ENCODE measurements around the gene RANBP17. TPM values are rescaled to one million over a fixed set of nuclear protein-coding genes. Genes with fewer than 3 reads are reported as not detected.

RANBP17 gene
- total and polyA plus RNA-seq, 7 experiments from 2014 or later = 3.0 TPM; not detected in 6

- Mint-ChIP-seq H3K4me1 (no peaks in the 10 kb centered on the region), H3K27ac (no peak overlapping the region), H3K36me3 (no peaks in the 10 kb centered on the region), H3K4me3 (no peak overlapping the region), H3K27me3 (no peaks in the 10 kb centered on the region), H3K9me3 (peaks cover 0 to 13% (median 4%) of the 10 kb centered on the region in 11 donors)
- H3K27ac ChIP-seq (ENCODE audit: low read depth, low read length) = no peak overlapping the region
- H3K4me1 ChIP-seq (ENCODE audit: control insufficient read depth in 2 of 2, insufficient read depth in 2 of 2, low read length in 2 of 2) = no peaks in the 10 kb centered on the region
- POLR2A ChIA-PET = no interaction called here
- ATAC-seq = no peak
- intact Hi-C loops (cut with micrococcal nuclease) = no loop called here
- no peaks in the 10 kb centered on the region for H3K9me3 ChIP-seq (ENCODE audit: control insufficient read depth in 2 of 3, low read length in 3 of 3)
- no peak overlapping the region for H3K4me3 ChIP-seq (ENCODE audit: low read length)
- H3K27me3 ChIP-seq (ENCODE audit: control insufficient read depth in 2 of 2, insufficient read depth in 2 of 2, low read length in 2 of 2) = no peaks in the 10 kb centered on the region
- CTCF ChIA-PET = no interaction called here
- no peak for DNase-seq
- H3K36me3 ChIP-seq (ENCODE audit: control insufficient read depth in 2 of 3, insufficient read depth in 3 of 3, low read length in 3 of 3) = no peaks in the 10 kb centered on the region
Observed at GRCh38 chr5:171080186-171080938, 218.5 kb downstream of the RANBP17 start.

GRCh38 chr5:171081319-171081718, 219.5 kb downstream of the RANBP17 start:
- H3K36me3 ChIP-seq (ENCODE audit: control insufficient read depth in 2 of 3, insufficient read depth in 3 of 3, low read length in 3 of 3) = no peaks in the 10 kb centered on the region
- H3K4me1 ChIP-seq (ENCODE audit: control insufficient read depth in 2 of 2, insufficient read depth in 2 of 2, low read length in 2 of 2) = no peaks in the 10 kb centered on the region
- no peak for DNase-seq
- Mint-ChIP-seq H3K4me1 (no peaks in the 10 kb centered on the region), H3K36me3 (no peaks in the 10 kb centered on the region), H3K9me3 (peaks cover 0 to 13% (median 4%) of the 10 kb centered on the region in 11 donors), H3K27ac (no peak overlapping the region), H3K27me3 (no peaks in the 10 kb centered on the region), H3K4me3 (no peak overlapping the region)
- H3K27me3 ChIP-seq (ENCODE audit: control insufficient read depth in 2 of 2, insufficient read depth in 2 of 2, low read length in 2 of 2) = no peaks in the 10 kb centered on the region
- no peaks in the 10 kb centered on the region for H3K9me3 ChIP-seq (ENCODE audit: control insufficient read depth in 2 of 3, low read length in 3 of 3)
- intact Hi-C loops (cut with micrococcal nuclease) = no loop called here
- H3K4me3 ChIP-seq (ENCODE audit: low read length) = no peak overlapping the region
- ATAC-seq = no peak
- no peak overlapping the region for H3K27ac ChIP-seq (ENCODE audit: low read depth, low read length)
- CTCF ChIA-PET = no interaction called here
- POLR2A ChIA-PET = no interaction called here

DNA sequence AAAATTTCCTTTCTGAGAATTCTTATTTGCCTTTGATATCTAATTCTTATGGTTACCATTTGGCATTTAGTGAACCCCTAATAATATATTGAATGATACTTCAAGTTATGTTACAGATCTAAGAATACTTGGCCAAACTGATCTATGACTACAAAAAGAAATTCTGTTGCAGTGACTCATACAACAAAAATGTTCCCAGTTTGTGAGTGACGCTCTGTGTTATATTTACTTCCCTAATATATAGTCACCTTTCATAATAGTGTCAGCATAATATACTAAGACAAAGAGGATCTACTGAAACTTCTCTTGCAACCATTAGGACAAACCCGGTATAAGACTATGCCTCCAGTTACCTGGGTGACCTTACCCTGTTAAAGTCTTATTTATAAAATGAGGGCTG, 230.4 kb downstream of the RANBP17 start:
- H3K27ac Mint-ChIP-seq = no peak overlapping the region
- no peak overlapping the region for H3K4me3 Mint-ChIP-seq
- H3K27me3 Mint-ChIP-seq = no peaks in the 10 kb centered on the region
- intact Hi-C loops (cut with micrococcal nuclease) = no loop called here
- H3K4me3 ChIP-seq (ENCODE audit: low read length) = no peak overlapping the region
- no peak for ATAC-seq
- H3K4me1 Mint-ChIP-seq = no peaks in the 10 kb centered on the region
- H3K9me3 Mint-ChIP-seq = peaks cover 0 to 18% (median 7%) of the 10 kb centered on the region in 11 donors
- H3K36me3 ChIP-seq (ENCODE audit: control insufficient read depth in 2 of 3, insufficient read depth in 3 of 3, low read length in 3 of 3) = no peaks in the 10 kb centered on the region
- POLR2A ChIA-PET = no interaction called here
- H3K36me3 Mint-ChIP-seq = no peaks in the 10 kb centered on the region
- H3K27ac ChIP-seq (ENCODE audit: low read depth, low read length) = no peak overlapping the region
- no peaks in the 10 kb centered on the region for H3K9me3 ChIP-seq (ENCODE audit: control insufficient read depth in 2 of 3, low read length in 3 of 3)
- no peaks in the 10 kb centered on the region for H3K4me1 ChIP-seq (ENCODE audit: control insufficient read depth in 2 of 2, insufficient read depth in 2 of 2, low read length in 2 of 2)
- no peaks in the 10 kb centered on the region for H3K27me3 ChIP-seq (ENCODE audit: control insufficient read depth in 2 of 2, insufficient read depth in 2 of 2, low read length in 2 of 2)
- CTCF ChIA-PET = no interaction called here
- no peak for DNase-seq

DNA sequence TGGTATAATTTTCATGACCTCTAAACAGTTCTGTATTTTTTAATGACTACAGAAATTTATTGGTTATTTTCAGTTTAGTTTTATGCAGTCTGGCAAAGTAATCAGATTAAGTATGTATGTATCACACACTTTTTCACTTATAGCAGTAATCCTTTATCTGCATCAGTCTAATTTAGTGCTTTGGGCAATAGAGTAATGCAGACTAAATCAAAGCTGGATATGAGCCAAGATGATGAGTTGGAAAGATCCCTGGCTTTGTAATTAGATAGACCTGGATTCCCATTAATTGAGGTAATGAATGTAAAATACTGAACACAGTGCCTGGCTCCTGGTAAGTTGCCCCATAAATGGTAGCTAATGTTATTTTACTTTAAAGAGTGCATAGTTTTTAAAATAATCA, 231.8 kb downstream of the RANBP17 start:
- Mint-ChIP-seq H3K27ac (no peak overlapping the region), H3K4me1 (no peaks in the 10 kb centered on the region), H3K27me3 (no peaks in the 10 kb centered on the region), H3K4me3 (no peak overlapping the region), H3K36me3 (no peaks in the 10 kb centered on the region), H3K9me3 (peaks cover 2 to 18% (median 6%) of the 10 kb centered on the region in 11 donors)
- ChIA-PET CTCF (no interaction called here), POLR2A (no interaction called here)
- no peak for ATAC-seq
- H3K36me3 ChIP-seq (ENCODE audit: control insufficient read depth in 2 of 3, insufficient read depth in 3 of 3, low read length in 3 of 3) = no peaks in the 10 kb centered on the region
- no peak overlapping the region for H3K4me3 ChIP-seq (ENCODE audit: low read length)
- H3K4me1 ChIP-seq (ENCODE audit: control insufficient read depth in 2 of 2, insufficient read depth in 2 of 2, low read length in 2 of 2) = no peaks in the 10 kb centered on the region
- H3K9me3 ChIP-seq (ENCODE audit: control insufficient read depth in 2 of 3, low read length in 3 of 3) = no peaks in the 10 kb centered on the region
- intact Hi-C loops (cut with micrococcal nuclease) = no loop called here
- no peaks in the 10 kb centered on the region for H3K27me3 ChIP-seq (ENCODE audit: control insufficient read depth in 2 of 2, insufficient read depth in 2 of 2, low read length in 2 of 2)
- DNase-seq = no peak
- no peak overlapping the region for H3K27ac ChIP-seq (ENCODE audit: low read depth, low read length)

GRCh38 chr5:171094356-171094755, 232.5 kb downstream of the RANBP17 start:
- Histone ChIP-seq H3K27me3 (ENCODE audit: control insufficient read depth in 2 of 2, insufficient read depth in 2 of 2, low read length in 2 of 2) (no peaks in the 10 kb centered on the region), H3K4me1 (ENCODE audit: control insufficient read depth in 2 of 2, insufficient read depth in 2 of 2, low read length in 2 of 2) (no peaks in the 10 kb centered on the region), H3K36me3 (ENCODE audit: control insufficient read depth in 2 of 3, insufficient read depth in 3 of 3, low read length in 3 of 3) (no peaks in the 10 kb centered on the region), H3K4me3 (ENCODE audit: low read length) (no peak overlapping the region), H3K9me3 (ENCODE audit: control insufficient read depth in 2 of 3, low read length in 3 of 3) (no peaks in the 10 kb centered on the region), H3K27ac (ENCODE audit: low read depth, low read length) (no peak overlapping the region)
- no peaks in the 10 kb centered on the region for H3K27me3 Mint-ChIP-seq
- DNase-seq (no peak), ATAC-seq (no peak)
- H3K4me1 Mint-ChIP-seq = no peaks in the 10 kb centered on the region
- peaks cover 2 to 18% (median 6%) of the 10 kb centered on the region in 11 donors for H3K9me3 Mint-ChIP-seq
- ChIA-PET CTCF (no interaction called here), POLR2A (no interaction called here)
- intact Hi-C loops (cut with micrococcal nuclease) = no loop called here
- no peak overlapping the region for H3K27ac Mint-ChIP-seq
- H3K4me3 Mint-ChIP-seq = no peak overlapping the region
- no peaks in the 10 kb centered on the region for H3K36me3 Mint-ChIP-seq

DNA sequence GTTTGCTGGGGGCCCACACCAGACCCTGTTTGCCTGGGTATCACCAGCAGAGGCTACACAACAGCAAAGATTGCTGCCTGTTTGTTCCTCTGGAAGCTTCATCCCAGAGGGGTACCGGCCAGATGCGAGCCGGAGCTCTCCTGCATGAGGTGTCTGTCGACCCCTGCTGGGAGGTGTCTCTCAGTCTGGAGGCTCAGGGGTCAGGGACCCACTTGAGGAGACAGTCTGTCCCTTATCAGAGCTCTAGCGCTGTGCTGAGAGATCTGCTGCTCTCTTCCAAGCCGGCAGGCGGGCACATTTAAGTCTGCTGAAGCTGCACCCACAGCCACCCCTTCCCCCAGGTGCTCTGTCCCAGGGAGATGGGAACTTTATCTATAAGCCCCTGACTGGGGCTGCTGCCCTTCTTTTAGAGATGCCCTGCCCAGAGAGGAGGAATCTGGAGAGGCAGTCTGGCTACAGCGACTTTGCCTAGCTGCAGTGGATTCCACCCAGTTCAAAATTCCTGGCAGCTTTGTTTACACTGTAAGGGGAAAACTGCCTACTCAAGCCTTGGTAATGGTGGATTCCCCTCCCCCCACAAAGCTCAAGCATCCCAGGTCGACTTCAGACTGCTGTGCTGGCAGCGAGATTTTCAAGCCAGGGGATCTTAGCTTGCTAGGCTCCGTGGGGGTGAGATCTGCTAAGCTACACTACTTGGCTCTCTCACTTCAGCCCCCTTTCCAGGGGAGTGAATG, 241.2 kb downstream of the RANBP17 start:
- Mint-ChIP-seq H3K4me1 (no peaks in the 10 kb centered on the region), H3K4me3 (no peak overlapping the region), H3K36me3 (no peaks in the 10 kb centered on the region), H3K27me3 (peaks cover 0 to 6% (median 0%) of the 10 kb centered on the region in 5 donors), H3K9me3 (peaks cover 0 to 16% (median 5%) of the 10 kb centered on the region in 11 donors), H3K27ac (no peak overlapping the region)
- H3K4me1 ChIP-seq (ENCODE audit: control insufficient read depth in 2 of 2, insufficient read depth in 2 of 2, low read length in 2 of 2) = no peaks in the 10 kb centered on the region
- H3K27me3 ChIP-seq (ENCODE audit: control insufficient read depth in 2 of 2, insufficient read depth in 2 of 2, low read length in 2 of 2) = no peaks in the 10 kb centered on the region
- POLR2A ChIA-PET = no interaction called here
- H3K4me3 ChIP-seq (ENCODE audit: low read length) = no peak overlapping the region
- intact Hi-C loops (cut with micrococcal nuclease) = no loop called here
- no peaks in the 10 kb centered on the region for H3K36me3 ChIP-seq (ENCODE audit: control insufficient read depth in 2 of 3, insufficient read depth in 3 of 3, low read length in 3 of 3)
- CTCF ChIA-PET = no interaction called here
- no peak for DNase-seq
- no peak for ATAC-seq
- H3K27ac ChIP-seq (ENCODE audit: low read depth, low read length) = no peak overlapping the region
- no peaks in the 10 kb centered on the region for H3K9me3 ChIP-seq (ENCODE audit: control insufficient read depth in 2 of 3, low read length in 3 of 3)

GRCh38 chr5:171107669-171108068, 245.9 kb downstream of the RANBP17 start:
- H3K4me1 Mint-ChIP-seq = no peaks in the 10 kb centered on the region
- intact Hi-C loops (cut with micrococcal nuclease) = no loop called here
- DNase-seq (no peak), ATAC-seq (no peak)
- Histone ChIP-seq H3K27ac (ENCODE audit: low read depth, low read length) (no peak overlapping the region), H3K36me3 (ENCODE audit: control insufficient read depth in 2 of 3, insufficient read depth in 3 of 3, low read length in 3 of 3) (no peaks in the 10 kb centered on the region), H3K4me3 (ENCODE audit: low read length) (no peak overlapping the region), H3K9me3 (ENCODE audit: control insufficient read depth in 2 of 3, low read length in 3 of 3) (no peaks in the 10 kb centered on the region), H3K4me1 (ENCODE audit: control insufficient read depth in 2 of 2, insufficient read depth in 2 of 2, low read length in 2 of 2) (no peaks in the 10 kb centered on the region), H3K27me3 (ENCODE audit: control insufficient read depth in 2 of 2, insufficient read depth in 2 of 2, low read length in 2 of 2) (no peaks in the 10 kb centered on the region)
- H3K9me3 Mint-ChIP-seq = peaks cover 0 to 8% (median 0%) of the 10 kb centered on the region in 11 donors
- ChIA-PET CTCF (no interaction called here), POLR2A (no interaction called here)
- H3K36me3 Mint-ChIP-seq = no peaks in the 10 kb centered on the region
- no peak overlapping the region for H3K4me3 Mint-ChIP-seq
- H3K27me3 Mint-ChIP-seq = peaks cover 0 to 3% (median 0%) of the 10 kb centered on the region in 5 donors
- no peak overlapping the region for H3K27ac Mint-ChIP-seq

Measured in naive thymus-derived CD4-positive, alpha-beta T cell (primary cell).